T-helper 17 cell (primary cell): Measurements from ENCODE around the gene XDH. TPM values are rescaled to one million over a fixed set of nuclear protein-coding genes. Genes with fewer than 3 reads are reported as not detected.
A peak's percentile ranks its signal among the peaks of the same experiment; 100 is the strongest.

Experiments used
- ATAC-seq: fragments of 150-1000 bp; cut with Tn5 transposase; 2 replicates; pipeline ENCODE4 v1.10.0; 2021; ENCODE audit warnings: mild to moderate bottlenecking, moderate library complexity
- DNase-seq, 3 donors: peaks; one replicate each; pipeline versions ENCODE4 v3.0.0 to v3.0.0-alpha.2; 2020 to 2021
- H3K9me3 ChIP-seq: one replicate; pipeline ENCODE4 v1.7.0; 2013; ENCODE audit warnings: low read length, mild to moderate bottlenecking; ENCODE audit not compliant: control insufficient read depth, poor library complexity, severe bottlenecking
- H3K27ac Mint-ChIP-seq: one replicate; pipeline ENCODE4 v1.8.0; 2022; ENCODE audit warnings: mild to moderate bottlenecking, moderate library complexity, mixed read lengths
- H3K27me3 Mint-ChIP-seq: one replicate; pipeline ENCODE4 v1.8.0; 2022; ENCODE audit warnings: mixed read lengths
- H3K36me3 Mint-ChIP-seq: one replicate; pipeline ENCODE4 v1.8.0; 2022; ENCODE audit warnings: low read depth, mixed read lengths
- H3K4me1 Mint-ChIP-seq: one replicate; pipeline ENCODE4 v1.8.0; 2022; ENCODE audit warnings: mild to moderate bottlenecking, mixed read lengths
- H3K4me3 Mint-ChIP-seq: one replicate; pipeline ENCODE4 v1.8.0; 2022; ENCODE audit warnings: mild to moderate bottlenecking, moderate library complexity, mixed read lengths
- total RNA-seq, 4 donors: library from RNA in 2 of 4; stranded (reverse) in 2 of 4; gene quantifications; one replicate each; pipeline ENCODE4 v1.2.3 and lab custom pipeline; 2022 to 2026

The XDH gene
- total RNA-seq, 2 donors from 2014 or later, result 0.16 TPM; not detected in 1

GRCh38 chr2:31388736-31389135 lies 25.8 kb downstream of the XDH start:
- no peak for DNase-seq
- Mint-ChIP-seq H3K27me3 (no peaks in the 10 kb centered on the region), H3K4me3 (no peak overlapping the region), H3K36me3 (no peaks in the 10 kb centered on the region), H3K27ac (no peak overlapping the region), H3K4me1 (peaks cover 5% of the 10 kb centered on the region)
- no peaks in the 10 kb centered on the region for H3K9me3 ChIP-seq
- ATAC-seq, result no peak

- no peaks in the 10 kb centered on the region for H3K9me3 ChIP-seq
- H3K27ac Mint-ChIP-seq, result peak overlapping the region; percentile 1
- DNase-seq (no peak), ATAC-seq (no peak)
- H3K27me3 Mint-ChIP-seq, result no peaks in the 10 kb centered on the region
- H3K4me1 Mint-ChIP-seq, result peaks cover 5% of the 10 kb centered on the region
- H3K36me3 Mint-ChIP-seq, result no peaks in the 10 kb centered on the region
- H3K4me3 Mint-ChIP-seq, result no peak overlapping the region
Observed at GRCh38 chr2:31387850-31388249, 26.7 kb downstream of the XDH start.

- peaks cover under 1% of the 10 kb centered on the region for H3K27me3 Mint-ChIP-seq
- H3K27ac Mint-ChIP-seq, result no peak overlapping the region
- no peaks in the 10 kb centered on the region for H3K9me3 ChIP-seq
- H3K36me3 Mint-ChIP-seq, result no peaks in the 10 kb centered on the region
- ATAC-seq (no peak), DNase-seq (no peak)
- peaks cover 5% of the 10 kb centered on the region for H3K4me1 Mint-ChIP-seq
- H3K4me3 Mint-ChIP-seq, result no peak overlapping the region
Observed at GRCh38 chr2:31386648-31387047, 27.9 kb downstream of the XDH start.

GRCh38 chr2:31386172-31386571 lies 28.4 kb downstream of the XDH start:
- Mint-ChIP-seq H3K4me1 (peaks cover 5% of the 10 kb centered on the region), H3K27ac (no peak overlapping the region), H3K4me3 (no peak overlapping the region), H3K36me3 (no peaks in the 10 kb centered on the region), H3K27me3 (peaks cover 5% of the 10 kb centered on the region)
- ATAC-seq (no peak), DNase-seq (no peak)
- H3K9me3 ChIP-seq, result no peaks in the 10 kb centered on the region

GRCh38 chr2:31384771-31385276 lies 29.7 kb downstream of the XDH start:
- DNase-seq, result no peak
- Mint-ChIP-seq H3K4me1 (peaks cover 5% of the 10 kb centered on the region), H3K4me3 (no peak overlapping the region), H3K36me3 (no peaks in the 10 kb centered on the region), H3K27ac (no peak overlapping the region), H3K27me3 (peaks cover 6% of the 10 kb centered on the region)
- ATAC-seq, result no peak
- H3K9me3 ChIP-seq, result no peaks in the 10 kb centered on the region

- no peak overlapping the region for H3K4me3 Mint-ChIP-seq
Observed at GRCh38 chr2:31384351-31384750, 30.2 kb downstream of the XDH start.

GRCh38 chr2:31383471-31384153 lies 30.9 kb downstream of the XDH start:
- H3K9me3 ChIP-seq, result no peaks in the 10 kb centered on the region
- no peak overlapping the region for H3K4me3 Mint-ChIP-seq
- no peak for ATAC-seq
- peaks cover 5% of the 10 kb centered on the region for H3K4me1 Mint-ChIP-seq
- H3K27me3 Mint-ChIP-seq, result peaks cover 6% of the 10 kb centered on the region
- H3K27ac Mint-ChIP-seq, result no peak overlapping the region
- no peaks in the 10 kb centered on the region for H3K36me3 Mint-ChIP-seq
- DNase-seq, result no peak

More at GRCh38 chr2:31384351-31384750, 30.2 kb downstream of the XDH start:
- H3K36me3 Mint-ChIP-seq, result no peaks in the 10 kb centered on the region
- DNase-seq (no peak), ATAC-seq (no peak)
- peaks cover 6% of the 10 kb centered on the region for H3K27me3 Mint-ChIP-seq
- peaks cover 5% of the 10 kb centered on the region for H3K4me1 Mint-ChIP-seq
- no peak overlapping the region for H3K27ac Mint-ChIP-seq
- no peaks in the 10 kb centered on the region for H3K9me3 ChIP-seq

GRCh38 chr2:31382452-31383120 lies 32.0 kb downstream of the XDH start:
- no peak for DNase-seq
- peaks cover 5% of the 10 kb centered on the region for H3K4me1 Mint-ChIP-seq
- no peak overlapping the region for H3K4me3 Mint-ChIP-seq
- H3K27me3 Mint-ChIP-seq, result peaks cover 6% of the 10 kb centered on the region
- no peak for ATAC-seq
- H3K36me3 Mint-ChIP-seq, result no peaks in the 10 kb centered on the region
- no peak overlapping the region for H3K27ac Mint-ChIP-seq
- H3K9me3 ChIP-seq, result no peaks in the 10 kb centered on the region

- H3K27me3 Mint-ChIP-seq, result peaks cover 6% of the 10 kb centered on the region
- ATAC-seq (no peak), DNase-seq (no peak)
- no peaks in the 10 kb centered on the region for H3K36me3 Mint-ChIP-seq
- H3K27ac Mint-ChIP-seq, result no peak overlapping the region
- H3K9me3 ChIP-seq, result no peaks in the 10 kb centered on the region
- no peak overlapping the region for H3K4me3 Mint-ChIP-seq
- H3K4me1 Mint-ChIP-seq, result no peaks in the 10 kb centered on the region
Observed at GRCh38 chr2:31381601-31382000, 32.9 kb downstream of the XDH start.

- ATAC-seq, result no peak
Observed at GRCh38 chr2:31380243-31380642, 34.3 kb downstream of the XDH start.

GRCh38 chr2:31379747-31380146 lies 34.8 kb downstream of the XDH start:
- no peaks in the 10 kb centered on the region for H3K4me1 Mint-ChIP-seq
- H3K4me3 Mint-ChIP-seq, result no peak overlapping the region
- no peaks in the 10 kb centered on the region for H3K36me3 Mint-ChIP-seq
- no peak overlapping the region for H3K27ac Mint-ChIP-seq
- ATAC-seq, result no peak
- no peaks in the 10 kb centered on the region for H3K9me3 ChIP-seq
- DNase-seq, result no peak
- H3K27me3 Mint-ChIP-seq, result peaks cover 6% of the 10 kb centered on the region

More at GRCh38 chr2:31380243-31380642, 34.3 kb downstream of the XDH start:
- no peak for DNase-seq
- H3K9me3 ChIP-seq, result no peaks in the 10 kb centered on the region
- Mint-ChIP-seq H3K27ac (no peak overlapping the region), H3K4me1 (no peaks in the 10 kb centered on the region), H3K4me3 (no peak overlapping the region), H3K27me3 (peaks cover 6% of the 10 kb centered on the region), H3K36me3 (no peaks in the 10 kb centered on the region)

GRCh38 chr2:31378791-31379501 lies 35.6 kb downstream of the XDH start:
- no peaks in the 10 kb centered on the region for H3K9me3 ChIP-seq
- Mint-ChIP-seq H3K36me3 (no peaks in the 10 kb centered on the region), H3K27ac (no peak overlapping the region), H3K4me3 (no peak overlapping the region), H3K27me3 (peaks cover 13% of the 10 kb centered on the region), H3K4me1 (no peaks in the 10 kb centered on the region)
- DNase-seq (no peak), ATAC-seq (no peak)

- no peak for DNase-seq
- peaks cover 15% of the 10 kb centered on the region for H3K27me3 Mint-ChIP-seq
- H3K9me3 ChIP-seq, result no peaks in the 10 kb centered on the region
- H3K4me1 Mint-ChIP-seq, result no peaks in the 10 kb centered on the region
- no peak overlapping the region for H3K4me3 Mint-ChIP-seq
- no peak overlapping the region for H3K27ac Mint-ChIP-seq
- H3K36me3 Mint-ChIP-seq, result no peaks in the 10 kb centered on the region
- no peak for ATAC-seq
Observed at GRCh38 chr2:31378389-31378788, 36.2 kb downstream of the XDH start.
